Activated T-helper 2 cell treated with anti-CD3 and anti-CD28 coated beads, Interferon-gamma antibody, Interleukin-2, Interleukin-4, amounts not matched to agents 10 μg/mL and 5 μg/mL and 100 μg/mL, durations not matched to agents 14 hours and 24 hours and 36 hours (primary cell): ENCODE data around the gene LCK. TPM values are rescaled to one million over a fixed set of nuclear protein-coding genes. Genes with fewer than 3 reads are reported as not detected.
A peak's percentile ranks its signal among the peaks of the same experiment; 100 is the strongest.

Experiments
- DNase-seq: peaks from one replicate; pipeline ENCODE4 v3.0.0; 2021; ENCODE audit warnings: low spot score
- H3K27ac Mint-ChIP-seq: one replicate; pipeline ENCODE4 v1.8.0; 2021; ENCODE audit warnings: mixed read lengths
- H3K27me3 Mint-ChIP-seq: one replicate; pipeline ENCODE4 v1.8.0; 2021; ENCODE audit warnings: low read depth, mixed read lengths
- H3K36me3 Mint-ChIP-seq: one replicate; pipeline ENCODE4 v1.8.0; 2021; ENCODE audit warnings: low read depth, mixed read lengths
- H3K4me1 Mint-ChIP-seq: one replicate; pipeline ENCODE4 v1.8.0; 2021; ENCODE audit warnings: low read depth, mixed read lengths
- H3K4me3 Mint-ChIP-seq: one replicate; pipeline ENCODE4 v1.8.0; 2021; ENCODE audit warnings: low read depth, mild to moderate bottlenecking, moderate library complexity, mixed read lengths
- H3K9me3 Mint-ChIP-seq: one replicate; pipeline ENCODE4 v1.8.0; 2021; ENCODE audit warnings: mixed read lengths
- intact Hi-C: fragments of 100-400 bp; cut with micrococcal nuclease; formaldehyde crosslinking; loops from one replicate; pipeline ENCODE4 v1.15.1; 2023
- total RNA-seq: library from RNA; stranded (reverse); gene quantifications from 2 replicates; pipeline ENCODE4 v1.2.3, GENCODE V29; 2022

Gene LCK
- total RNA-seq, 1 donor from 2014 or later = 221 TPM

GRCh38 chr1:32321712-32322291, 70.7 kb downstream of the LCK start:
- intact Hi-C loops = no loop called here
- Mint-ChIP-seq H3K27me3 (no peaks in the 10 kb centered on the region), H3K27ac (peak overlapping the region; percentile 82), H3K4me1 (peaks cover 35% of the 10 kb centered on the region), H3K9me3 (no peaks in the 10 kb centered on the region), H3K4me3 (peak overlapping the region; percentile 9), H3K36me3 (peaks cover 57% of the 10 kb centered on the region)
- no peak for DNase-seq

- Mint-ChIP-seq H3K27me3 (no peaks in the 10 kb centered on the region), H3K4me3 (no peak overlapping the region), H3K27ac (no peak overlapping the region), H3K4me1 (peaks cover 23% of the 10 kb centered on the region), H3K36me3 (peaks cover 79% of the 10 kb centered on the region), H3K9me3 (no peaks in the 10 kb centered on the region)
- DNase-seq = no peak
- intact Hi-C loops = no loop called here
Measured at GRCh38 chr1:32327204-32327603, 76.1 kb downstream of the LCK start.

- peaks cover 83% of the 10 kb centered on the region for H3K36me3 Mint-ChIP-seq
- no peak overlapping the region for H3K27ac Mint-ChIP-seq
- no peak for DNase-seq
- intact Hi-C loops = loop anchor here (10.0 kb wide), 1 partner anchor 115 kb away; no protein-coding TSS in a partner anchor
- peaks cover 19% of the 10 kb centered on the region for H3K4me1 Mint-ChIP-seq
- H3K27me3 Mint-ChIP-seq = no peaks in the 10 kb centered on the region
- H3K4me3 Mint-ChIP-seq = no peak overlapping the region
- H3K9me3 Mint-ChIP-seq = no peaks in the 10 kb centered on the region
Measured at GRCh38 chr1:32329931-32330466, 78.9 kb downstream of the LCK start.

- intact Hi-C loops = loop anchor here (10.0 kb wide), 1 partner anchor 116 kb away; no protein-coding TSS in a partner anchor
- H3K36me3 Mint-ChIP-seq = peaks cover 76% of the 10 kb centered on the region
- H3K4me3 Mint-ChIP-seq = no peak overlapping the region
- H3K4me1 Mint-ChIP-seq = peaks cover 17% of the 10 kb centered on the region
- no peak for DNase-seq
- H3K27me3 Mint-ChIP-seq = no peaks in the 10 kb centered on the region
- H3K9me3 Mint-ChIP-seq = no peaks in the 10 kb centered on the region
- no peak overlapping the region for H3K27ac Mint-ChIP-seq
Measured at GRCh38 chr1:32330558-32331151, 79.6 kb downstream of the LCK start.

- H3K9me3 Mint-ChIP-seq = no peaks in the 10 kb centered on the region
- no peak overlapping the region for H3K27ac Mint-ChIP-seq
- intact Hi-C loops = loop anchor here (10.0 kb wide), 1 partner anchor 117 kb away; no protein-coding TSS in a partner anchor
- H3K27me3 Mint-ChIP-seq = no peaks in the 10 kb centered on the region
- peaks cover 17% of the 10 kb centered on the region for H3K4me1 Mint-ChIP-seq
- no peak overlapping the region for H3K4me3 Mint-ChIP-seq
- no peak for DNase-seq
- H3K36me3 Mint-ChIP-seq = peaks cover 72% of the 10 kb centered on the region
Measured at GRCh38 chr1:32331549-32331948, 80.5 kb downstream of the LCK start.

- peaks cover 25% of the 10 kb centered on the region for H3K4me1 Mint-ChIP-seq
- H3K9me3 Mint-ChIP-seq = no peaks in the 10 kb centered on the region
- H3K4me3 Mint-ChIP-seq = no peak overlapping the region
- no peak for DNase-seq
- peak overlapping the region; percentile 36 for H3K27ac Mint-ChIP-seq
- intact Hi-C loops = loop anchor here (10.0 kb wide), 1 partner anchor 118 kb away; no protein-coding TSS in a partner anchor
- H3K27me3 Mint-ChIP-seq = no peaks in the 10 kb centered on the region
- H3K36me3 Mint-ChIP-seq = peaks cover 64% of the 10 kb centered on the region
Measured at GRCh38 chr1:32332290-32333079, 81.4 kb downstream of the LCK start.

GRCh38 chr1:32333251-32333963, 82.3 kb downstream of the LCK start:
- intact Hi-C loops = loop anchor here (10.0 kb wide), 1 partner anchor 119 kb away; no protein-coding TSS in a partner anchor
- no peak for DNase-seq

GRCh38 chr1:32334274-32334861, 83.3 kb downstream of the LCK start:
- Mint-ChIP-seq H3K27ac (no peak overlapping the region), H3K4me1 (peaks cover 36% of the 10 kb centered on the region), H3K27me3 (no peaks in the 10 kb centered on the region), H3K9me3 (no peaks in the 10 kb centered on the region), H3K4me3 (peak overlapping the region; percentile 85), H3K36me3 (peaks cover 45% of the 10 kb centered on the region)
- no peak for DNase-seq
- intact Hi-C loops = loop anchor here (2.0 to 10.0 kb wide), 2 partner anchors 86 to 120 kb away; no protein-coding TSS in a partner anchor

More at GRCh38 chr1:32333251-32333963, 82.3 kb downstream of the LCK start:
- H3K4me3 Mint-ChIP-seq = peak overlapping the region; percentile 32
- peaks cover 55% of the 10 kb centered on the region for H3K36me3 Mint-ChIP-seq
- H3K27ac Mint-ChIP-seq = peak overlapping the region; percentile 24
- no peaks in the 10 kb centered on the region for H3K9me3 Mint-ChIP-seq
- H3K4me1 Mint-ChIP-seq = peaks cover 31% of the 10 kb centered on the region
- H3K27me3 Mint-ChIP-seq = no peaks in the 10 kb centered on the region

GRCh38 chr1:32334864-32335534, 83.9 kb downstream of the LCK start:
- H3K9me3 Mint-ChIP-seq = no peaks in the 10 kb centered on the region
- peaks cover 35% of the 10 kb centered on the region for H3K4me1 Mint-ChIP-seq
- H3K27ac Mint-ChIP-seq = peak overlapping the region; percentile 67
- peak overlapping the region; percentile 85 for H3K4me3 Mint-ChIP-seq
- DNase-seq = peak; percentile 46
- intact Hi-C loops = loop anchor here (2.0 to 10.0 kb wide), 5 partner anchors 43 to 120 kb away; partner anchors contain the start of genes BSDC1 and HDAC1
- H3K36me3 Mint-ChIP-seq = peaks cover 39% of the 10 kb centered on the region
- no peaks in the 10 kb centered on the region for H3K27me3 Mint-ChIP-seq

GRCh38 chr1:32335535-32335789, 84.4 kb downstream of the LCK start:
- Mint-ChIP-seq H3K4me1 (peaks cover 35% of the 10 kb centered on the region), H3K9me3 (no peaks in the 10 kb centered on the region)

More at GRCh38 chr1:32335535-32335789, 84.4 kb downstream of the LCK start:
- no peaks in the 10 kb centered on the region for H3K27me3 Mint-ChIP-seq
- no peak for DNase-seq
- H3K36me3 Mint-ChIP-seq = peaks cover 35% of the 10 kb centered on the region
- H3K27ac Mint-ChIP-seq = no peak overlapping the region
- intact Hi-C loops = loop anchor here (2.0 to 10.0 kb wide), 5 partner anchors 43 to 121 kb away; partner anchors contain the start of genes BSDC1 and HDAC1
- H3K4me3 Mint-ChIP-seq = peak overlapping the region; percentile 85
